ENCODE data around the gene RSPH3. TPM values are rescaled to one million over a fixed set of nuclear protein-coding genes. Genes with fewer than 3 reads are reported as not detected.

Gene RSPH3
- polyA plus RNA-seq, 1 donor from 2014 or later, result 3.5 TPM

GRCh38 chr6:158988477-158988876 lies 11.5 kb downstream of the RSPH3 start:
- Histone ChIP-seq H3K9ac (ENCODE audit: low read length) (no peak overlapping the region), H3K36me3 (ENCODE audit: insufficient read depth, low read length) (peaks cover 5% of the 10 kb centered on the region), H3K4me3 (ENCODE audit: low read length) (no peak overlapping the region), H3K79me2 (replicated peaks; ENCODE audit: insufficient read depth, low read length) (no peaks in the 10 kb centered on the region), H2AFZ (ENCODE audit: low read depth, low read length) (no peak overlapping the region), H3K27me3 (ENCODE audit: insufficient read depth, low read depth, low read length) (no peaks in the 10 kb centered on the region), H3F3A (ENCODE audit: insufficient read depth, low read length, poor library complexity, severe bottlenecking) (no peaks in the 10 kb centered on the region), H3K9me3 (ENCODE audit: low read length) (no peaks in the 10 kb centered on the region), H3K27ac (ENCODE audit: low read length) (no peak overlapping the region), H3K9me2 (ENCODE audit: insufficient read depth, low read length) (no peaks in the 10 kb centered on the region), H4K20me1 (ENCODE audit: insufficient read depth) (no peaks in the 10 kb centered on the region), H3K4me2 (ENCODE audit: low read length) (no peak overlapping the region)
- no peak for TF ChIP-seq CTCF (IDR thresholded peaks at IDR 0.05; ENCODE audit: poor library complexity, severe bottlenecking)
- no peak for TF ChIP-seq POLR2AphosphoS5 (IDR thresholded peaks at IDR 0.05)
- TF ChIP-seq TAF1 (IDR thresholded peaks at IDR 0.05; ENCODE audit: low read depth), result no peak
- no peak for TF ChIP-seq EP300 (conservative IDR thresholded peaks at IDR 0.05; ENCODE audit: poor library complexity, severe bottlenecking)

- no peak overlapping the region for H3K27ac ChIP-seq (ENCODE audit: low read length)
- H3K36me3 ChIP-seq (ENCODE audit: insufficient read depth, low read length), result peaks cover 3% of the 10 kb centered on the region
- H3K79me2 ChIP-seq (replicated peaks; ENCODE audit: insufficient read depth, low read length), result no peaks in the 10 kb centered on the region
- no peaks in the 10 kb centered on the region for H3K27me3 ChIP-seq (ENCODE audit: insufficient read depth, low read depth, low read length)
- no peak overlapping the region for H3K4me2 ChIP-seq (ENCODE audit: low read length)
- no peaks in the 10 kb centered on the region for H3K9me3 ChIP-seq (ENCODE audit: low read length)
- H3K9me2 ChIP-seq (ENCODE audit: insufficient read depth, low read length), result no peaks in the 10 kb centered on the region
- no peaks in the 10 kb centered on the region for H4K20me1 ChIP-seq (ENCODE audit: insufficient read depth)
- TF ChIP-seq RAD21 (conservative IDR thresholded peaks at IDR 0.05), result no peak
- TF ChIP-seq POLR2AphosphoS5 (IDR thresholded peaks at IDR 0.05), result no peak
- no peak for TF ChIP-seq MXI1 (conservative IDR thresholded peaks at IDR 0.05; ENCODE audit: poor library complexity, severe bottlenecking)
- no peak for TF ChIP-seq TAF1 (IDR thresholded peaks at IDR 0.05; ENCODE audit: low read depth)
- no peak for TF ChIP-seq SMC3 (conservative IDR thresholded peaks at IDR 0.05; ENCODE audit: poor library complexity)
- no peak for TF ChIP-seq CTCF (IDR thresholded peaks at IDR 0.05; ENCODE audit: poor library complexity, severe bottlenecking)
- no peak for TF ChIP-seq EZH2 (IDR thresholded peaks at IDR 0.05; ENCODE audit: borderline replicate concordance, insufficient read depth, low read length, poor library complexity, severe bottlenecking)
- TF ChIP-seq EP300 (conservative IDR thresholded peaks at IDR 0.05; ENCODE audit: poor library complexity, severe bottlenecking), result no peak
- TF ChIP-seq REST (IDR thresholded peaks at IDR 0.05; ENCODE audit: borderline replicate concordance), result no peak
- no peak overlapping the region for H2AFZ ChIP-seq (ENCODE audit: low read depth, low read length)
- no peaks in the 10 kb centered on the region for H3F3A ChIP-seq (ENCODE audit: insufficient read depth, low read length, poor library complexity, severe bottlenecking)
- H3K4me3 ChIP-seq (ENCODE audit: low read length), result no peak overlapping the region
- H3K9ac ChIP-seq (ENCODE audit: low read length), result no peak overlapping the region
These were observed 12.3 kb downstream of the RSPH3 start for GRCh38 chr6:158987657-158988056.

Measured in neural cell (in vitro differentiated cells).